Measurements from ENCODE around the gene ATG10.

- TF ChIP-seq CTCF (IDR thresholded peaks at IDR 0.05; ENCODE audit: low read depth, low read length): no peak
- no peak for TF ChIP-seq POLR2A (IDR thresholded peaks at IDR 0.05; ENCODE audit: extremely low read depth, insufficient read length)
- no peak for TF ChIP-seq MAX (IDR thresholded peaks at IDR 0.05; ENCODE audit: low read depth, low read length)
Measured at GRCh38 chr5:81949462-81949861, 22.4 kb upstream of the ATG10 start.
